CD4-positive, alpha-beta T cell treated with Interleukin-17A for 1 hour (primary cell): ENCODE measurements around the gene ANO10.
"Not testable (repeated sequence)": the region's sequence is repeated elsewhere in the genome, so short reads cannot be mapped to it uniquely, and the experiment has no call there.

ENCODE experiments used
- DNase-seq: peaks from one replicate; pipeline ENCODE4 v3.0.0-alpha.2; 2020

The ANO10 gene

GRCh38 chr3:43627360-43627759 lies 5.5 kb upstream of the ANO10 start:
- no peak for DNase-seq

DNA sequence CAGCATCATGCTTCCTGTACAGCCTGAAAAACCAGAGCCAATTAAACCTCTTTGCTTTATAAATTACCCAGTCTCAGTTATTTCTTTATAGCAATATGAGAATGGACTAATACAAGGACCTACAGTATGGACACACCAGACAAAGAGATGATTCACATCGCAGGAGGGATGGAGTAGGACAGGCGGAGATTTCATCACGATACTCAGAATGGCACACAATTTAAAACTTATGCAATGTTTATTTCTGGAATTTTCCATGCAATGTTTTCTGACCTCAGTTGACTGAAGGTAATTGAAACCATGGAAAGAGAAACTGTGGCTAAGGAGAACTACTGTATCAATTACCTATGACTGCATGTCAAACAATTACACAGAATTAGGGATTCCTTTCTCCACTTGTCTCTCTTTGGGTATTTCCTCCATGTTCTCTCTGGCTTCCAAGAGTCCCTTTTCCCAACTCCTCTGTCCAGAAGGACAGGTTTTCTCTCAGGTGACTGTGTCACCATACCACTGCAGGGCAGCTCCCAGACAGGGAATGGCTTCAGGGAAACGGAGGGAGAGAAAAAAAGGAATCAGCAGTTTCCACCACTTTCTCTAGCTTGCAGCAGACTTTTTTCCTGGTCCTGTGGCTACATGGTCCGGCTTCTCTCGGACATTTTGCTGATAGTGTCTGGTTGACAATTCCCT lies 3.0 kb upstream of the ANO10 start:
- DNase-seq: no peak

DNA sequence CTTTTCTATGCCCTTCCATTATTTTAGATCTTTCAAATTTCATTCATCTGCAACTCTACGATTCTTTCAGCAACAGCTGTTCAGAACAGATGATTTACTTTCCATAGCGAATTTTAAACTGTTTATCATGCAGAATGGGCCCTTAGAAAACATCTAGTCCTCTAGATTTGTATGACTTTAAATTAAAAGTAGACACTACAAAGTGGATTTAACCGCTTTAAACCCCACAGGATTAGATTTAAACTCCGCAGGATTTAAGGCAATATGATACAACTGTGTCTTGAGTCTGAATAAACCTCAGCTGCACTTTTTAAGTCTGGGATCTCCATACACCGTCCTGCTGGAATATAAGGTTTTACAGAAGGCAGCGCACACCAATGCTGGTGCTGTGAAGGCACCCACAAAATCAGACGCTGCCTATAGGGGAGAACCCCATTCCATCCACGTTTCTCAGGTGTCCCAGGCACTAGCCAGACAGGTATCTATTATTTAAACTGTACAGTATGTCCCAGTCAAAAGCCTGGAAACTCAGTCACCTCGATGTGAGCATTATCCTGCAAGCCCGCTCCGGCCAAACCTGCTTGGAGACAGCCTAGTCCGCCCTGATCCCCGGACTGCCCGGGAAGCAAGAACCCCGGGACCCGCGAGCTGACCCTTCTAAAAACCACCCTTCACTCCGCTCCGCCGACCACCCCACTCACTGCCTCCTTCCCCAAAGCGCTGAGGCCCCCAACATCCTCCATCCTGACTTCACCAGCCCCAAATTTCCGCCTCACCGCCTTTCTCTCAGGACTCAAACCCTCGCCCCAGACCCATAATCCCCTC lies 768 bp downstream of the ANO10 start:
- no peak for DNase-seq

DNA sequence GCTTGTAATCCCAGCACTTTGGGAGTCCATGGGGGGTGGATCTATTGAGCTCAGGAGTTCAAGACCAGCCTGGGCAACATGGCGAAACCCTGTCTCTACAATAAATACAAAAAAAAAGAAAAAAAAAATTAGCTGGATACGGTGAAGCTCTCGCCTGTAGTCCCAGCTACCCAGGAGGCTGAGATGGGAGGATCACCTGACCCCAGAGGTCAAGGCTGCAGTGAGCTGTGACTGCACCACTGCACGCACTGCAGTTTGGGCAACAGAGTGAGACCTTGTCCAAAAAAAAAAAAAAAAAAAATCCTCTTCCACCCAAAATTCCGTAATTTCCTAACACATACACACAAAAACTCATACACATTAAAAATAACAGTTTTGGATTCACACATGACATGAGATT lies 2.2 kb downstream of the ANO10 start:
- no peak for DNase-seq

- DNase-seq: no peak
Observed at GRCh38 chr3:43618142-43618541, 3.7 kb downstream of the ANO10 start.

DNA sequence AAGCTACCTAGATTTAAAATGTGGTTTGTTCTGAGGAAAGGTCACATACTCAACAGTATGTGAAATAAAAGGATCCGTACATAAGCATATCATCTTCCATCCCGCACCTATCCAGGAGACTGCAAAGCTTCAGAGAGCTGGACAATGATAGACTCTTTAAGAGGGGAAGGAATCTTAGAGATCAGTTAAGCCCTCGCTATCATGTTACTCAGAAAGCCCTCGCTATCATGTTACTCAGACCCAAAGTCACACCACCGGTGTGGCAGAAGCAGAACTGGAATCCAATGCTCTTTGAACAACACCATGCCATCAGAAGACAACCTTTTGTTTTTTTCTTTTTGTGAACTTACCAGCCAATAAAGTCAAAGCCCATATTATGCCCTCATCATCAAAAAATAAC lies 5.8 kb downstream of the ANO10 start:
- DNase-seq: no peak

GRCh38 chr3:43615133-43615532 lies 6.7 kb downstream of the ANO10 start:
- no peak for DNase-seq

DNA sequence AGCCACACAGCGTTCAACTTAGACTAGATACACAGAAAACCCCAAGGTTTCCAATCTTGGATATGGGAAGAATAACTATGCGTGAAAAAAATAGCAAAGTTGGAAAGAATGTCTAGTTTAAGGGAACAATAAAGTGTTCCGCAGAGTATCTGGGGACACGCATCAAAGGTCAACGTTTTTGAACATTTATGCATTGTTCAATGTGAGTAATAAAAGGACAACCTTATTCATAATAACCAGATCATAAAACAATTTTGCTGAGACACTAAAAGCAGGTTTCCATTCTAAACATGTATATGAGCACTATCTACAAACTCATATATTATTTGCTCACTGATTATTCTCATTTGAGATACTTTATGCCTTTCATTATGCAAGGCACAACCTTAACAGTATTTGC lies 7.8 kb downstream of the ANO10 start:
- no peak for DNase-seq

DNA sequence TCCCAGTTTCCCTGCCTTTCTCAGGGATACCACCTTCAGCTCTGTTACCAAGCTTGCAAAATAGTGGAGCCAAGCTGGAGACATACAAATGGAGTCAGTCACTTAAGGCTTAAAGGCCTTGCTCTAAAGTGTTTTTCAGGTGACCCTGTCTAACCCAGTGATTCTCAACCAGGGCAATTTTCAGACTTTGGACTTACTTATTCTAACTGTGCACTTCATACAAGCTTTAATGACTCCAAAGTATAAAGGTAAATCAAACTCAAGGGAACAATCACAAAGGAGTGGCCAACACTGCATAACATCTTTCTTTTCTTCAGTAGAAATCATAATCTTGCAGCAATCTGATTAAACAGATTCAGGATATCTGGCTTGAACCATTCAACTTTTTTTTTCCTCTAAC lies 9.4 kb downstream of the ANO10 start:
- no peak for DNase-seq

DNA sequence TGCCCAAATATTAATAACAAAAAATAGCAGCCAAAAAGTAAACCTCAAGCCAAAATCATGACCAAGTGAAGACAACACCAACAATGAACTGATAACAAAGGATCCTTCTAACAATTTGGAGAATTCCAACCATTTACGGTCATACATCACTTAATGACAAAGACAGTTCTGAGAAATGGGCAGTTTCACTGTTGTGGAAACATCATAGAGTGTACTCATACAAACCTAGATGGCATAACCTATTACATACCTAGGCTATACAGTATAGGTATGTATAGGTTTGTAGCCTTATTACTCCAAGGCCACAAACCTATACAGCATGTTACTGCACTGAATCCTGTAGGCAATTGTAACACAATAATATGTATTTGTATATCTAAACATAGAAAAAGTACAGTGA lies 12.4 kb downstream of the ANO10 start:
- DNase-seq: no peak

DNA sequence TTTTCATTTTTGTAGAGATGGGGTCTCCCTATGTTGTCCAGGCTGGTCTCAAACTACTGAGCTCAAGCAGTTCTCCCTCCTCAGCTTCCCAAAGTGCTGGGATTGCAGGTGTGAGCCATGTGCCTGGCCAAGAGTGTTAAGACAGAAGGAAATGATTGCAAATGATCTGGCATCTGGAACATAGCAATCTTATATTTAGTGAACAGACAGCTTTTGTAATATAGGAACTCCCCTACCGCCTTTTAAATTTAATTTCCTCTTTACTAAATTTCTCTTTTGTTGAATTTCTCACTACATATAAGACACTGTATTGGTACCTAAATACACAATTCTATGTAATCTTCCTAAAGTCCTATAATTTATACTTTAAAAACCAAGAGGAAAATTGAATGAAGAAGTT lies 13.1 kb downstream of the ANO10 start:
- no peak for DNase-seq

GRCh38 chr3:43606284-43606683 lies 15.5 kb downstream of the ANO10 start:
- DNase-seq: no peak

DNA sequence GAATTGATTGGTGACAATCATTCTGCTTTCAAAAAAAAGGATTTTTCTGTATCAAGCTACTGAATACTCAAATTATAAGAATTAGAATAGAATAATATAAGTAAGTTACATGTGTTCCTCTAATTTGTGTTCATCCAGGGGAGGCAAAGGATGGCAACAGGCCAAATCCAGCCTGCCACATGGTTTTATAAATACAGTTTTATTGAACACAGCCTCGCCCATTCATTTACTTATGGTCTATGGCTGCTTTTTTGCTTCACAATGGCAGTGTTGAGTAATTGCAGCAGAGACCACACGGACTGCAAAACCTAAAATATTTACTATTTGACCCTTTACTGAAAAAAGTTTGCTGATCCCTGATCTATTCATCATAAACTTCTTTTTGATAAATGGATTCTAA lies 21.9 kb downstream of the ANO10 start:
- DNase-seq: not testable (repeated sequence)

DNA sequence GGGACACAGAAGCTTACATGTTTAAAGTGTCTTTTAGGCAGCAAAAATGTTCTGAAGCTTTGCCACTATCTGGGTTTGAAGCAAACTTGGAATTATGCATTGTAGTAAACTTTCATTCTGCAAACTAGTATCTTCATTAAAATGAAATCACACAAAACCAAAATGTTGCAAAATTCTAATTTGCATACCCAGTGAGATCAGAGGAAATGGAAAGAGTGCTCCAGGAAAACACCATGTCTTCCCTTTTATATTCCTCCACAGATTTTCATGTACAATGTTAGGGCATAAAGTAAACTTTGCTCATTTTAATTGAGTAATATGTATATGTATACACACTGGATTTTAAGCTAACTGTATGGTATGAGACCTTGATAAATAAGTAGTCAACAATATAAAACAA lies 23.9 kb downstream of the ANO10 start:
- no peak for DNase-seq

DNA sequence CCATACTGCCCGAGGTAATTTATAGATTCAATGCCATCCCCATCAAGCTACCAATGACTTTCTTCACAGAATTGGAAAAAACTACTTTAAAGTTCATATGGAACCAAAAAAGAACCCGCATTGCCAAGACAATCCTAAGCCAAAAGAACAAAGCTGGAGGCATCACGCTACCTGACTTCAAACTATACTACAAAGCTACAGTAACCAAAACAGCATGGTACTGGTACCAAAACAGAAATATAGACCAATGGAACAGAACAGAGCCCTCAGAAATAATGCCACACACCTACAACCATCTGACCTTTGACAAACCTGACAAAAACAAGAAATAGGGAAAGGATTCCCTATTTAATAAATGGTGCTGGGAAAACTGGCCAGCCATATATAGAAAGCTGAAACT lies 25.6 kb downstream of the ANO10 start:
- not testable (repeated sequence) for DNase-seq

- DNase-seq: not testable (repeated sequence)
Observed at GRCh38 chr3:43595280-43595679, 26.5 kb downstream of the ANO10 start.

DNA sequence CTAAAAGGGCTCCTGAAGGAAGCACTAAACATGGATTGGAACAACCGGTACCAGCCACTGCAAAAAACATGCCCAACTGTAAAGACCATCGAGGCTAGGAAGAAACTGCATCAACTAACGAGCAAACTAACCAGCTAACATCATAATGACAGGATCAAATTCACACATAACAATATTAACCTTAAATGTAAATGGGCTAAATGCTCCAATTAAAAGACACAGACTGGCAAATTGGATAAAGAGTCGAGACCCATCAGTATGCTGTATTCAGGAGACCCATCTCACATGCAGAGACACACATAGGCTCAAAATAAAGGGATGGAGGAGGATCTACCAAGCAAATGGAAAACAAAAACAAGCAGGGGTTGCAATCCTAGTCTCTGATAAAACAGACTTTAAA lies 28.2 kb downstream of the ANO10 start:
- DNase-seq: not testable (repeated sequence)

DNA sequence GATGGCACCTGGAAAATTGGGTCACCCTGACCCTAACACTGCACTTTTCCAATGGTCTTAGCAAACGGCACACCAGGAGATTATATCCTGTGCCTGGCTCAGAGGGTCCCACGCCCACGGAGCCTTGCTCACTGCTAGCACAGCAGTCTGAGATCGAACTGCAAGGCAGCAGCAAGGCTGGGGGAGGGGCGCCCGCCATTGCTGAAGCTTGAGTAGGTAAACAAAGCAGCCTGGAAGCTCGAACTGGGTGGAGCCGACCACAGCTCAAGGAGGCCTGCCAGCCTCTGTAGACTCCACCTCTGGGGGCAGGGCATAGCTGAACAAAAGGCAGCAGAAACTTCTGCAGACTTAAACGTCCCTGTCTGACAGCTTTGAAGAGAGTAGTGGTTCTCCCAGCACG lies 29.9 kb downstream of the ANO10 start:
- DNase-seq: not testable (repeated sequence)

- DNase-seq: no peak
Observed at GRCh38 chr3:43587303-43587702, 34.5 kb downstream of the ANO10 start.

- no peak for DNase-seq
Observed at GRCh38 chr3:43584043-43584826, 37.6 kb downstream of the ANO10 start.

- no peak for DNase-seq
Observed at GRCh38 chr3:43583481-43583880, 38.3 kb downstream of the ANO10 start.

DNA sequence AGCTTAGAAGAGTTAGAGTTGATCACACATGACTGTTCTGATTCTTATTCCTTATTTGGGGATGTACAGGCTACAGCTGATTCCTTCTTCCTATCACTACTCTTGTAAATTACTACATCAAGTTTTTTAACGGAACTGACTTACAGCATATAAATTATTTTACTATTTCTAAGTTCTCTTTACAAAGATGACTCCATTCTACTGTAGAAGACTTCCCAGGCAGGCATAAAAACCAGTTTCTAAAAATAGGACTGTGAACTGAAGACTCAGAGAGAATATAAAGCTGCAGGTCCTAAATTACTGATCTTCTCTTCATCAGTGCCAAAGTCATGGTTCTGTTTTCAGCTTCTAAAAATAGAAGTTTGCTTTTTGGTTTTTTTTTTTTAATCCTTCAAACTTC lies 38.9 kb downstream of the ANO10 start:
- no peak for DNase-seq

- DNase-seq: no peak
Observed at GRCh38 chr3:43581343-43581742, 40.5 kb downstream of the ANO10 start.

GRCh38 chr3:43580181-43580580 lies 41.6 kb downstream of the ANO10 start:
- no peak for DNase-seq
